ENCODE measurements around the gene C1orf185. TPM values are rescaled to one million over a fixed set of nuclear protein-coding genes. Genes with fewer than 3 reads are reported as not detected.

Gene C1orf185
- total RNA-seq, 1 donor from 2014 or later: not detected

- DNase-seq (ENCODE audit: low read depth): peak; percentile 49
- H3K4me3 ChIP-seq (ENCODE audit: low read depth, low read length): no peak overlapping the region
- peak; percentile 46 for TF ChIP-seq CTCF (IDR thresholded peaks at IDR 0.05; ENCODE audit: insufficient read depth, low read length, severe bottlenecking)
- H3K36me3 ChIP-seq (ENCODE audit: control insufficient read depth, insufficient read depth, low read length): no peaks in the 10 kb centered on the region
- FAIRE-seq: no peak
- no peaks in the 10 kb centered on the region for H3K27me3 ChIP-seq (ENCODE audit: control insufficient read depth, insufficient read depth, low read length)
Observed at GRCh38 chr1:51088474-51088873, 13.6 kb upstream of the C1orf185 start.

GRCh38 chr1:51093581-51093980 is 8.4 kb upstream of the C1orf185 start:
- no peak for TF ChIP-seq CTCF (IDR thresholded peaks at IDR 0.05; ENCODE audit: insufficient read depth, low read length, severe bottlenecking)
- FAIRE-seq: no peak
- Histone ChIP-seq H3K36me3 (ENCODE audit: control insufficient read depth, insufficient read depth, low read length) (no peaks in the 10 kb centered on the region), H3K4me3 (ENCODE audit: low read depth, low read length) (no peak overlapping the region), H3K27me3 (ENCODE audit: control insufficient read depth, insufficient read depth, low read length) (no peaks in the 10 kb centered on the region)
- peak; percentile 83 for DNase-seq (ENCODE audit: low read depth)

GRCh38 chr1:51097171-51097570 is 4.9 kb upstream of the C1orf185 start:
- DNase-seq (ENCODE audit: low read depth): no peak
- H3K36me3 ChIP-seq (ENCODE audit: control insufficient read depth, insufficient read depth, low read length): no peaks in the 10 kb centered on the region
- FAIRE-seq: no peak
- TF ChIP-seq CTCF (IDR thresholded peaks at IDR 0.05; ENCODE audit: insufficient read depth, low read length, severe bottlenecking): no peak
- H3K27me3 ChIP-seq (ENCODE audit: control insufficient read depth, insufficient read depth, low read length): no peaks in the 10 kb centered on the region
- H3K4me3 ChIP-seq (ENCODE audit: low read depth, low read length): no peak overlapping the region

- Histone ChIP-seq H3K4me3 (ENCODE audit: low read depth, low read length) (no peak overlapping the region), H3K36me3 (ENCODE audit: control insufficient read depth, insufficient read depth, low read length) (no peaks in the 10 kb centered on the region), H3K27me3 (ENCODE audit: control insufficient read depth, insufficient read depth, low read length) (no peaks in the 10 kb centered on the region)
- no peak for TF ChIP-seq CTCF (IDR thresholded peaks at IDR 0.05; ENCODE audit: insufficient read depth, low read length, severe bottlenecking)
- DNase-seq (ENCODE audit: low read depth): no peak
- FAIRE-seq: no peak
Observed at GRCh38 chr1:51100264-51100880, 1.7 kb upstream of the C1orf185 start.

- DNase-seq (ENCODE audit: low read depth): no peak
- Histone ChIP-seq H3K36me3 (ENCODE audit: control insufficient read depth, insufficient read depth, low read length) (no peaks in the 10 kb centered on the region), H3K4me3 (ENCODE audit: low read depth, low read length) (no peak overlapping the region), H3K27me3 (ENCODE audit: control insufficient read depth, insufficient read depth, low read length) (no peaks in the 10 kb centered on the region)
- FAIRE-seq: no peak
- no peak for TF ChIP-seq CTCF (IDR thresholded peaks at IDR 0.05; ENCODE audit: insufficient read depth, low read length, severe bottlenecking)
Observed at GRCh38 chr1:51114137-51114536, 12.1 kb downstream of the C1orf185 start.

All from bronchial epithelial cell (primary cell).